Right lobe of liver (tissue), 6 donors: Measurements from ENCODE around the gene LRP1. TPM values are rescaled to one million over a fixed set of nuclear protein-coding genes. Genes with fewer than 3 reads are reported as not detected.
"Not testable (repeated sequence)": the region's sequence is repeated elsewhere in the genome, so short reads cannot be mapped to it uniquely, and the experiment has no call there.

Experiments
- ATAC-seq, 4 donors: fragments of 200-7000 bp; cut with Tn5 transposase; one replicate each; pipeline ENCODE4 v1.9.1; 2020; ENCODE audit warnings: mild to moderate bottlenecking in 4 of 4, moderate library complexity in 4 of 4
- DNase-seq, 3 donors: peaks; one replicate each; pipeline ENCODE4 v3.0.0-alpha.2; 2020
- H3K27ac ChIP-seq, 3 donors: fragments of 200-600 bp; one replicate each; pipeline ENCODE4 v1.8.0; 2022
- H3K27me3 ChIP-seq, 2 donors: fragments of 200-600 bp; one replicate each; pipeline ENCODE4 v1.8.0; 2022
- H3K36me3 ChIP-seq, 4 donors: fragments of 200-600 bp; sonication (generic) in 1 of 4; one replicate each; pipeline versions ENCODE4 v1.5.1 to v1.8.0; 2017 to 2022; ENCODE audit warnings: control low read depth in 1 of 4
- H3K4me1 ChIP-seq, 4 donors: fragments of 200-600 bp; sonication (generic) in 1 of 4; one replicate each; pipeline versions ENCODE4 v1.5.1 to v1.8.0; 2017 to 2022; ENCODE audit warnings: control low read depth in 1 of 4
- H3K4me3 ChIP-seq, 3 donors: fragments of 200-600 bp; one replicate each; pipeline ENCODE4 v1.8.0; 2022
- H3K9me3 ChIP-seq, 4 donors: fragments of 200-600 bp; sonication (generic) in 1 of 4; one replicate each; pipeline versions ENCODE4 v1.5.1 to v1.8.0; 2017 to 2022; ENCODE audit warnings: control low read depth in 1 of 4
- POLR2A ChIP-seq: fragments of 450-650 bp; IDR thresholded peaks from one replicate; pipeline ENCODE4 v1.6.1; 2017; ENCODE audit warnings: antibody characterized with exemption, mild to moderate bottlenecking
- whole genome bisulfite sequencing: methylation state at CpG from one replicate; pipeline ENCODE4 v1.1.6; 2018; ENCODE audit warnings: low coverage, low lambda C conversion rate; ENCODE audit not compliant: insufficient coverage; ENCODE audit errors: missing lambda C conversion rate; 5-methylcytosine and 5-hydroxymethylcytosine counted together
- intact Hi-C, 2 donors: fragments of 100-400 bp; cut with DNase I; formaldehyde crosslinking; loops; one replicate each; pipeline versions ENCODE4 v1.11.2 to v1.14.1; 2022
- total RNA-seq, 6 experiments: library from RNA; depleted of rRNA in 2 of 6; stranded (reverse); fragments of >200 nt in 2 of 6; fragmentation: NEBNext Ultra II Directional in 3 of 6; extraction: Animal tissue kit (Norgen Biotek cat#: 25700) in 3 of 6; gene quantifications; one replicate each; pipeline versions ENCODE4 v1.1.0 to v1.2.4, GENCODE V29; 2016 to 2023
- TF ChIP-seq, protein P1 (sequence below), 4 donors: fragments of 200-600 bp in 3 of 4; fragments of 450-650 bp in 1 of 4; IDR thresholded peaks; one replicate each; pipeline versions ENCODE4 v1.5.1 to v1.8.0; 2016 to 2022; ENCODE audit warnings: antibody characterized with exemption in 4 of 4, mild to moderate bottlenecking in 2 of 4
- donor health status: DM: no; HTN: yes; CAD: no.
- donor health status: DM: no; HTN: no; CAD: no.
- donor health status: DM: no; HTN: no; CAD: no.
- donor health status: DM: no; HTN: yes; CAD: no.
- donor health status: DM: no; HTN: yes; CAD: no.

The LRP1 gene
- total RNA-seq, 6 experiments from 2014 or later, result 268 to 387 (median 301) TPM

DNA sequence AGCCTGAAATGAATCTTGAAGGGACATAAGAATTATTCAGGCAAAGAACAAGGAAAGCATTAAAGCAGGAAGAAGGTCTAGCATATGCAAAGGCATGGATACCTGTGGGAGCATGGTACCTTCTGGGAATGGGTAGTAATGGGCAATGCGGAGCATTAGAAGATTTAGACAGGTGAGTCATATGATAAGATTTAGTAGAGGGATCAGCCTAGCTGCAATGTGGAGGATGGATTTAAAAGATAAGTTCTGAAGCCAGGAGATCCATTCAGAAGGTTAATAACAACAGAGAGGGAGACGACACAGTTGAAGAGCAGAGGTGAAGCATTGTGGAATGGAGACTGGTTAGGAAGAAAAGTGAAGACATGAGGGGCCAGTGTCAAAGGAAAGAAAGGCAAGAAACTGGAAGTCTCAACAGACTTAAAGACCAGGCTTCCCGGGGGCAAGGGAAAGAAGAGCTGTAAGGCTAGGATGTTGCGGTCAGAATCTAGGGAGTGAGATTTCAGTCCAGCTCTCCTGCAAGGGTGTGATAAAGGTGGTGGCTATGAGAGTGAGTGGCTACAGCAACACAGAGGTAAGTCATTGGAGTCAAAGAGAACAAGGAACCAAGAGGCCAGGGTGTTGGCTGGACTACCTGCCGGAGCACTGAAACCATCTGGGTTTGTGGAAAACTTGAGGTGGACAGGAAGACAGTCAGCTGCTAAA lies 11.6 kb upstream of the LRP1 start:
- H3K9me3 ChIP-seq, result no peaks in the 10 kb centered on the region
- no peak for TF ChIP-seq POLR2A
- TF ChIP-seq, protein P1, sequence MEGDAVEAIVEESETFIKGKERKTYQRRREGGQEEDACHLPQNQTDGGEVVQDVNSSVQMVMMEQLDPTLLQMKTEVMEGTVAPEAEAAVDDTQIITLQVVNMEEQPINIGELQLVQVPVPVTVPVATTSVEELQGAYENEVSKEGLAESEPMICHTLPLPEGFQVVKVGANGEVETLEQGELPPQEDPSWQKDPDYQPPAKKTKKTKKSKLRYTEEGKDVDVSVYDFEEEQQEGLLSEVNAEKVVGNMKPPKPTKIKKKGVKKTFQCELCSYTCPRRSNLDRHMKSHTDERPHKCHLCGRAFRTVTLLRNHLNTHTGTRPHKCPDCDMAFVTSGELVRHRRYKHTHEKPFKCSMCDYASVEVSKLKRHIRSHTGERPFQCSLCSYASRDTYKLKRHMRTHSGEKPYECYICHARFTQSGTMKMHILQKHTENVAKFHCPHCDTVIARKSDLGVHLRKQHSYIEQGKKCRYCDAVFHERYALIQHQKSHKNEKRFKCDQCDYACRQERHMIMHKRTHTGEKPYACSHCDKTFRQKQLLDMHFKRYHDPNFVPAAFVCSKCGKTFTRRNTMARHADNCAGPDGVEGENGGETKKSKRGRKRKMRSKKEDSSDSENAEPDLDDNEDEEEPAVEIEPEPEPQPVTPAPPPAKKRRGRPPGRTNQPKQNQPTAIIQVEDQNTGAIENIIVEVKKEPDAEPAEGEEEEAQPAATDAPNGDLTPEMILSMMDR (IDR thresholded peaks at IDR 0.05), result no peak
- no peak for ATAC-seq
- H3K4me3 ChIP-seq, result no peak overlapping the region
- no peaks in the 10 kb centered on the region for H3K27me3 ChIP-seq
- no peak overlapping the region for H3K27ac ChIP-seq
- 75% methylated on average over 4 of the region's 5 CpGs for WGBS
- H3K4me1 ChIP-seq, result peaks cover 0 to 5% (median 0%) of the 10 kb centered on the region in 4 donors
- intact Hi-C loops, result loop anchor here in 1 of 2 donors (5.0 kb wide), 1 partner anchor 104 kb away; no protein-coding TSS in a partner anchor
- DNase-seq, result no peak
- no peaks in the 10 kb centered on the region for H3K36me3 ChIP-seq

DNA sequence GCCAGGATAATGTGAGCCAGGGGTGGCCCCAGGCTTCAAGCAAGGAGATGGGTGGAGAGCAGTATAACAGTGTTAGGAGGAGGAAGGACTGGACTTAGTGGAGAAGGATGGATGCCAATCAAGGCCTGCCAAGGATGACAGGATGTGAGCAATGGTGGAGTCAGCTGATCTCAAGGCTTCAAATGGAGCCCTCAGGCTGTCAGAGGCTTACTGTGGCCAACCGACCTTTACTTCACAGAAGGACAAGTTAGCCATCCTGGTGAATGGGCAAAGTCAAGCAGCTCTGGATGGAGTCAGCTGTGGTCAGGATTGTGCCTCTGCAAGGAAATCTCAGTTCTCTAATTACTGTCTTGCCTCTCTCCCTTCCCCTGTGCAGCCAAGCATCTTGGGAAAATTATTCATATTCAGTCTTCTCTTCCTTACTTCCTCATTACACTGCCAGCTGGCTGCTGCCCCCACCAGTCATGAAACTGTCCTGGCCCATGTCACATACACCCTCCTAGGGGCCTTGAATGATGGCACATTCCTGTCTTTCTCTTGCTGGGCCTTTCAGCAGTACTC lies 9.5 kb upstream of the LRP1 start:
- no peak overlapping the region for H3K27ac ChIP-seq
- intact Hi-C loops, result loop anchor here in 1 of 2 donors (5.0 kb wide), 1 partner anchor 106 kb away; no protein-coding TSS in a partner anchor
- H3K4me1 ChIP-seq, result no peaks in the 10 kb centered on the region
- H3K36me3 ChIP-seq, result no peaks in the 10 kb centered on the region
- TF ChIP-seq, protein P1 (IDR thresholded peaks at IDR 0.05), result no peak
- no peak for TF ChIP-seq POLR2A
- DNase-seq, result no peak
- no peak overlapping the region for H3K4me3 ChIP-seq
- H3K27me3 ChIP-seq, result no peaks in the 10 kb centered on the region
- H3K9me3 ChIP-seq, result no peaks in the 10 kb centered on the region
- ATAC-seq, result peak; percentile 55 to 72 (median 64)
- no CpG with 5 or more reads among the region's 1 CpG for WGBS

DNA sequence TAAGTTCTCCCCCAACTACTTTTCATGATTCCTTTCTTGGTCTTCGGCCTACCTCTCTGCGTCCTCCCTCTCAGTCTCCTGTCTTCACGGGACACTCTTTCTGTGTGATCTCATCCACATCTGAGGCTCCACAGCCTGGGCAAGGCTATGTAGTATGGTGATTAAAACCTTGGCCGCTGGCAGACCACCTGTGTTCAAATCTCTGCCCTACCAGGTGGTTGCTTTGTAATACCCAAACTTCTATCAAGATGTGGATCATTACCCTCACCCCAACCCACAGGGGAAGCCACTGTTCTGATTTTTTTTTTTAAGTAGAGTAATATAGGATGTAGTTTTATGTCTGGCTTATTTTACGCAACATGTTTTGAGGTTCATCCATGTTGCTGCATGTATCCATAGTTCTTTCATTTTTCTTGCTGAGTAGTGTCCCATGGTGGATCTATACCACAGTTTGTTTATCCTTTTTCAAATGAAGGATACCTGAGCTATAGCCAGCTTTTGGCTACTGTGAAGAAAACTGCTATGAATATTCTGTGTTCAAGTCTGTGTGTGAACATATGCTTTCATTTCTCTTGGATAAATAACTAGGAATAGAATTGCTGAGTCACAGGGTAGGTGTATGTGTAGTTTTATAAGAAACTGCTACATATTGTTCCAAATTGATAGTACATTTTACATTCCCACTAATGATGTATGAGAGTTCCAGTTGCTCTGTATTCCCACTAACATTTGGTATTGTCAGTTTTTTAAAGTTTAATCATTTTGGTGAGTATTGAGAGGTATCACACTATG lies 8.8 kb upstream of the LRP1 start:
- Histone ChIP-seq H3K27ac (no peak overlapping the region), H3K27me3 (no peaks in the 10 kb centered on the region), H3K9me3 (no peaks in the 10 kb centered on the region), H3K4me3 (no peak overlapping the region), H3K4me1 (no peaks in the 10 kb centered on the region), H3K36me3 (no peaks in the 10 kb centered on the region)
- no peak for ATAC-seq
- intact Hi-C loops, result loop anchor here in 1 of 2 donors (5.0 kb wide), 2 partner anchors 63 to 107 kb away; no protein-coding TSS in a partner anchor
- WGBS, result 80% methylated on average over 3 of the region's 5 CpGs
- no peak for DNase-seq
- no peak for TF ChIP-seq POLR2A
- TF ChIP-seq, protein P1 (IDR thresholded peaks at IDR 0.05), result no peak

DNA sequence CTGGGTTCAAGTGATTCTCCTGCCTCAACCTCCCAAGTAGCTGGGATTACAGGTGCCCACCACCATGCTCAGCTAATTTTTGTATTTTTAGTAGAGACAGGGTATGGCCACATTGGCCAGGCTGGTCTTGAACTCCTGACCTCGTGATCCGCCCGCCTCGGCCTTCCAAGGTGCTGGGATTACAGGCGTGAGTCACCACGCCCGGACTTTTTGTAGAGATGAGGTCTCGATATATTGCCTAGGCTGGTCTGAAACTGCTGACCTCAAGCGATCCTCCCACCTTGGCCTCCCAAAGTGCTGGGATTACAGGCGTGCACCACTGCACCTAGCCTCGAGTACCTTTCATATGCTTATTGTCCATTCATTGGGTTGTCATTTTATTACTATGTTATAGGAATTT lies 7.6 kb upstream of the LRP1 start:
- not testable (repeated sequence) for ATAC-seq, H3K27ac ChIP-seq, H3K9me3 ChIP-seq, H3K36me3 ChIP-seq, H3K4me1 ChIP-seq, H3K27me3 ChIP-seq, DNase-seq, H3K4me3 ChIP-seq
- intact Hi-C loops, result loop anchor here in 1 of 2 donors (5.0 kb wide), 1 partner anchor 62 kb away; no protein-coding TSS in a partner anchor
- WGBS, result 96% methylated on average over 8 of the region's 11 CpGs
